ENCODE data around the gene RAPGEF1.
"Not testable (repeated sequence)": the region's sequence is repeated elsewhere in the genome, so short reads cannot be mapped to it uniquely, and the experiment has no call there.

RAPGEF1 gene

GRCh38 chr9:131559421-131560000 is 180.4 kb downstream of the RAPGEF1 start:
- H3K9ac ChIP-seq (ENCODE audit: low read depth, low read length): no peak overlapping the region
- no peaks in the 10 kb centered on the region; the same call in 1 of the 2 replicates for H3K9me3 ChIP-seq (ENCODE audit: insufficient read depth, low read depth, low read length)

GRCh38 chr9:131557855-131558548 is 181.9 kb downstream of the RAPGEF1 start:
- Histone ChIP-seq H3K4me3 (ENCODE audit: low read length) (no peak overlapping the region), H3K27ac (ENCODE audit: low read length) (no peak overlapping the region), H3K27me3 (ENCODE audit: insufficient read depth, low read length) (peaks cover 33% of the 10 kb centered on the region), H3K9ac (ENCODE audit: low read depth, low read length) (no peak overlapping the region), H3K9me3 (ENCODE audit: insufficient read depth, low read depth, low read length) (no peaks in the 10 kb centered on the region; the same call in 1 of the 2 replicates), H3K4me1 (ENCODE audit: insufficient read depth, low read length) (peaks cover 4% of the 10 kb centered on the region; the same call in 1 of the 2 replicates), H3K36me3 (ENCODE audit: insufficient read depth, low read depth, low read length) (no peaks in the 10 kb centered on the region)

More at GRCh38 chr9:131559421-131560000, 180.4 kb downstream of the RAPGEF1 start:
- Histone ChIP-seq H3K27ac (ENCODE audit: low read length) (no peak overlapping the region), H3K4me3 (ENCODE audit: low read length) (no peak overlapping the region), H3K4me1 (ENCODE audit: insufficient read depth, low read length) (peaks cover 4% of the 10 kb centered on the region; the same call in 1 of the 2 replicates), H3K36me3 (ENCODE audit: insufficient read depth, low read depth, low read length) (no peaks in the 10 kb centered on the region), H3K27me3 (ENCODE audit: insufficient read depth, low read length) (peaks cover 18% of the 10 kb centered on the region)

- H3K9ac ChIP-seq (ENCODE audit: low read depth, low read length): no peak overlapping the region
- H3K27ac ChIP-seq (ENCODE audit: low read length): no peak overlapping the region
- no peaks in the 10 kb centered on the region; the same call in 1 of the 2 replicates for H3K9me3 ChIP-seq (ENCODE audit: insufficient read depth, low read depth, low read length)
- H3K36me3 ChIP-seq (ENCODE audit: insufficient read depth, low read depth, low read length): no peaks in the 10 kb centered on the region
- H3K27me3 ChIP-seq (ENCODE audit: insufficient read depth, low read length): peaks cover 35% of the 10 kb centered on the region
- H3K4me1 ChIP-seq (ENCODE audit: insufficient read depth, low read length): no peaks in the 10 kb centered on the region
- H3K4me3 ChIP-seq (ENCODE audit: low read length): no peak overlapping the region
These were observed 183.8 kb downstream of the RAPGEF1 start for GRCh38 chr9:131555841-131556673.

- Histone ChIP-seq H3K9ac (ENCODE audit: low read depth, low read length) (no peak overlapping the region), H3K27ac (ENCODE audit: low read length) (no peak overlapping the region), H3K36me3 (ENCODE audit: insufficient read depth, low read depth, low read length) (no peaks in the 10 kb centered on the region), H3K9me3 (ENCODE audit: insufficient read depth, low read depth, low read length) (no peaks in the 10 kb centered on the region), H3K27me3 (ENCODE audit: insufficient read depth, low read length) (peaks cover 35% of the 10 kb centered on the region), H3K4me3 (ENCODE audit: low read length) (peak overlapping the region; percentile 54; the same call in 1 of the 2 replicates), H3K4me1 (ENCODE audit: insufficient read depth, low read length) (no peaks in the 10 kb centered on the region)
These were observed 185.0 kb downstream of the RAPGEF1 start for GRCh38 chr9:131554843-131555351.

GRCh38 chr9:131554087-131554842 is 185.6 kb downstream of the RAPGEF1 start:
- Histone ChIP-seq H3K9ac (ENCODE audit: low read depth, low read length) (no peak overlapping the region), H3K4me3 (ENCODE audit: low read length) (no peak overlapping the region; the same call in 1 of the 2 replicates), H3K4me1 (ENCODE audit: insufficient read depth, low read length) (no peaks in the 10 kb centered on the region), H3K27ac (ENCODE audit: low read length) (no peak overlapping the region), H3K9me3 (ENCODE audit: insufficient read depth, low read depth, low read length) (no peaks in the 10 kb centered on the region), H3K36me3 (ENCODE audit: insufficient read depth, low read depth, low read length) (no peaks in the 10 kb centered on the region), H3K27me3 (ENCODE audit: insufficient read depth, low read length) (peaks cover 35% of the 10 kb centered on the region)

- H3K27me3 ChIP-seq (ENCODE audit: insufficient read depth, low read length): peaks cover 47% of the 10 kb centered on the region
- no peak overlapping the region for H3K9ac ChIP-seq (ENCODE audit: low read depth, low read length)
- H3K4me3 ChIP-seq (ENCODE audit: low read length): no peak overlapping the region
- no peaks in the 10 kb centered on the region for H3K36me3 ChIP-seq (ENCODE audit: insufficient read depth, low read depth, low read length)
- H3K4me1 ChIP-seq (ENCODE audit: insufficient read depth, low read length): no peaks in the 10 kb centered on the region
- H3K27ac ChIP-seq (ENCODE audit: low read length): no peak overlapping the region
- no peaks in the 10 kb centered on the region for H3K9me3 ChIP-seq (ENCODE audit: insufficient read depth, low read depth, low read length)
These were observed 187.8 kb downstream of the RAPGEF1 start for GRCh38 chr9:131552030-131552429.

- not testable (repeated sequence) for H3K9ac ChIP-seq (ENCODE audit: low read depth, low read length); H3K36me3 ChIP-seq (ENCODE audit: insufficient read depth, low read depth, low read length); H3K27ac ChIP-seq (ENCODE audit: low read length); H3K4me1 ChIP-seq (ENCODE audit: insufficient read depth, low read length); H3K9me3 ChIP-seq (ENCODE audit: insufficient read depth, low read depth, low read length); H3K4me3 ChIP-seq (ENCODE audit: low read length)
- peaks cover 52% of the 10 kb centered on the region for H3K27me3 ChIP-seq (ENCODE audit: insufficient read depth, low read length)
These were observed 189.4 kb downstream of the RAPGEF1 start for GRCh38 chr9:131550465-131550864.

- not testable (repeated sequence) for H3K9ac ChIP-seq (ENCODE audit: low read depth, low read length); H3K27ac ChIP-seq (ENCODE audit: low read length); H3K4me3 ChIP-seq (ENCODE audit: low read length); H3K36me3 ChIP-seq (ENCODE audit: insufficient read depth, low read depth, low read length); H3K9me3 ChIP-seq (ENCODE audit: insufficient read depth, low read depth, low read length); H3K4me1 ChIP-seq (ENCODE audit: insufficient read depth, low read length)
- peaks cover 54% of the 10 kb centered on the region for H3K27me3 ChIP-seq (ENCODE audit: insufficient read depth, low read length)
These were observed 190.7 kb downstream of the RAPGEF1 start for GRCh38 chr9:131549186-131549585.

- Histone ChIP-seq H3K9me3 (ENCODE audit: insufficient read depth, low read depth, low read length) (peaks cover 20% of the 10 kb centered on the region), H3K4me3 (ENCODE audit: low read length) (peak overlapping the region; percentile 36; the same call in 1 of the 2 replicates), H3K27me3 (ENCODE audit: insufficient read depth, low read length) (peaks cover 42% of the 10 kb centered on the region), H3K36me3 (ENCODE audit: insufficient read depth, low read depth, low read length) (no peaks in the 10 kb centered on the region), H3K4me1 (ENCODE audit: insufficient read depth, low read length) (no peaks in the 10 kb centered on the region), H3K27ac (ENCODE audit: low read length) (no peak overlapping the region), H3K9ac (ENCODE audit: low read depth, low read length) (no peak overlapping the region)
These were observed 193.4 kb downstream of the RAPGEF1 start for GRCh38 chr9:131546336-131547084.

GRCh38 chr9:131545786-131546335 is 194.0 kb downstream of the RAPGEF1 start:
- Histone ChIP-seq H3K27me3 (ENCODE audit: insufficient read depth, low read length) (peaks cover 42% of the 10 kb centered on the region), H3K4me3 (ENCODE audit: low read length) (peak overlapping the region; percentile 36; the same call in 1 of the 2 replicates), H3K9ac (ENCODE audit: low read depth, low read length) (no peak overlapping the region), H3K9me3 (ENCODE audit: insufficient read depth, low read depth, low read length) (peaks cover 20% of the 10 kb centered on the region), H3K36me3 (ENCODE audit: insufficient read depth, low read depth, low read length) (no peaks in the 10 kb centered on the region), H3K27ac (ENCODE audit: low read length) (no peak overlapping the region), H3K4me1 (ENCODE audit: insufficient read depth, low read length) (no peaks in the 10 kb centered on the region)
